Skin of body (tissue), 2 donors: Measurements from ENCODE around the gene TCF19. TPM values are rescaled to one million over a fixed set of nuclear protein-coding genes. Genes with fewer than 3 reads are reported as not detected.
"Not testable (repeated sequence)": the region's sequence is repeated elsewhere in the genome, so short reads cannot be mapped to it uniquely, and the experiment has no call there.

ENCODE experiments used
- DNase-seq: peaks from one replicate; lab custom pipeline; 2025; lab: John Stamatoyannopoulos, UW
- total RNA-seq: library from RNA; depleted of rRNA; stranded (reverse); fragments of >200 nt; gene quantifications from one replicate; pipeline ENCODE4 v1.2.3, GENCODE V29; 2014

The TCF19 gene
- total RNA-seq, 1 donor from 2014 or later: 10.0 TPM

DNA sequence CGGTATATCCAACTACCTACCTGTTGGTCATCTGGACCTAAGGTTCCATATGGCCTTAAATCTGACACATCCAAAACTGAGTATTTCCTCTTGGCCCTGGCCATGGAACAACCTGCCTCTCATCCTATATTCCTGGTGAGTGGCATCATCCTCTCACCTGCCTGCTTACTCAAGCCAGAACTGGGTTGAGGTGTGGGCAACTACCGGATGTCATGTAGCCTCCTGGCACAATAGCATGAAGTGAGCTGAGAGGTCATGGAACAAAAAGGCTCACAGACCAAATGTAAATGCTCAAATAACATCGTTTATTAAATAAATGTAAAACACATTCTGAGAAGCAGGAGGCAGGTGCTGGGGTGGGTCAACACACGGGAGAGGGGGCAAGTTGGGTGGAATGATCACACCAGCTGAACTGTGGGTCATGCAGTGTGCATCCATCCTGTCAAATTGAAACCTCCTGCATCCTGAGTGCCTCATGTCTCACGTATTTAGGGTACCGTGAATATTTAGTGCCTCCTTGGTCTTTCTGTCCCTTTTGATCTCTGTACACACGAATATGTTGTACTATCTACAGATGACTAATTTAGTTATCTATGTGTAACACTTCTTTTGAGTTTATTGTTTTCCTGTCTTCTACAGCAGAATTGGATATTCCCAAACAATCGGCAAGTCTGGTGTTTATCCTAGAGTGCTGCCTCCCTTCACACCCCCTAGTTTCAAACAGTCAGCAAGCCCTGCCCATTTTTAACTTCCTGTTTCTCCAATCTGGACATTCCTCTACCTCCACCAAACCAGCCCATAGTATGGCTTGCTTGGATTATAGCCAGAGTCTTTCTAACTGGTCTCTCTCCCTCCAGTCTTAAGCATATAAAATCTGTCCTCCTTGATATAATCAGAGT lies 20.0 kb downstream of the TCF19 start:
- no peak for DNase-seq

DNA sequence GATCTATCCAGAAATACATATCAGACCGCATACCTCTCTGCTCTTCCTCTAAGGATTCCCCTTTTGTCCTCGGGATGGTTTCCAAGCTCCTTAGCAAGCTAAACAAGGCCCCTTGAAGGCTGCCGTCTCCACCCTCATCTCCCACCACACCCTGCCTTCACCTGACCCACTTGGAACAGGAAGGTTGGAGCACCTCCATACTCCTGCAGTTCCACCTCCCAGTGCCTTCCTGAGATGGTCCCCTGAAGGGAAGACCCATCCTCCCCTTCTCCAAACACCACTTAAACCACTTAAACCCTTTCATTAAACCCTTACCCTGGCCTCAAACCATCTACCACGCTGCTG lies 20.6 kb downstream of the TCF19 start:
- DNase-seq: no peak

GRCh38 chr6:31179896-31180295 lies 21.5 kb downstream of the TCF19 start:
- no peak for DNase-seq

DNA sequence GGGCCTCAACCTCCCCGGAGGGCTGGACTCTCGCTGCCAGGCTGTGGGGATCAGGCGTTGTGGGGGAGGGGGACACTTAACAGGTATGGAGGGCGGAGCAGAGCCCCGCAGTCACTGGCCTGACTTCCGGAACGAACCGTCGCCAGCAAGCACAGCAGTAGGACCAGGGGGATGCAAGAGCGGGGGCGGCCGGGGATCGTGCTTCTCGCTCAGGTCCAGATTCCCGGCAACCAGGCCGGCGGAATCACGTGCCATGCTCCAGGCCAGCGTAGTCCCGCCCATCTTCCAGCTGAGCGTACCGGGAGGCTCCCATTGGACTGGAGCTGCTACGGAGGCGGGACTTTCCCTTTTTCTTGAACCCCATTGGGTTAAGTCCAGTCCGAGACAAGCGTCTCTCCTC lies 22.1 kb downstream of the TCF19 start:
- DNase-seq: peak; percentile 45

DNA sequence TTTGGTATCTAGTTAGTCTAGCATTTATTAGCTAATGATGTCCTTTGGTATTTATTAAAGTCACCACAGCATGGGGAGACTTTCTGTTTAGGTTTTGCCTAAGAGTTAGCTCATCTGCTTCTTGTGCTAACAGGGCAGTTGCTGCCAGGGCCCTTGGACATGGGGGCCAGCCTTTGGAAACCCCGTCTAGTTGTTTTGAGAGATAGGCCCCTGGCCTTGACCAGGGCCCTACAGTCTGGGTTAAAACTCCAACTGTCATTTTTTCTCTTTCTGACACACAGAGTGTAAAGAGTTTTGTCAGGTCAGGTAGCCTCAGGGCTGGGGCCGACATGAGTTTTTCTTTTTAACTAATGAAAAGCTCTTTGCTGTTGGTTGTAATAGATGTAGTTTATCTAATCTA lies 24.9 kb downstream of the TCF19 start:
- DNase-seq: not testable (repeated sequence)

GRCh38 chr6:31183859-31184258 lies 25.5 kb downstream of the TCF19 start:
- DNase-seq: not testable (repeated sequence)

DNA sequence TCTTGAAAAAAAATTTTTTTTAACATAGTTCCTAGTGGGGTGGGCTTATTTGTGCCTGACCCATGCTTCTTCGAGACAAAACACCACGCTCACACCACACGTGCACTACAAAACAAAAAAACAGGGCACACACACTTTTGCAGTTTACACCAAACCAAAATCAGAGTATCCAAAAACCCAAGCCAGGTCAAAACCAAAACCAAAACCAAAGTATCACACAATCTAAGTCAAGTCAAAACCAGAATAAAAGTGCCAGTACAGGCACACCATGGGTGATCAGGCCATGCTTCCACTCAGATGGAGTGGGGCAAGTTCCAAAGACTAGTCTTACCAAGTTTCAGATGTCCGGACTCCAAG lies 27.3 kb downstream of the TCF19 start:
- not testable (repeated sequence) for DNase-seq

DNA sequence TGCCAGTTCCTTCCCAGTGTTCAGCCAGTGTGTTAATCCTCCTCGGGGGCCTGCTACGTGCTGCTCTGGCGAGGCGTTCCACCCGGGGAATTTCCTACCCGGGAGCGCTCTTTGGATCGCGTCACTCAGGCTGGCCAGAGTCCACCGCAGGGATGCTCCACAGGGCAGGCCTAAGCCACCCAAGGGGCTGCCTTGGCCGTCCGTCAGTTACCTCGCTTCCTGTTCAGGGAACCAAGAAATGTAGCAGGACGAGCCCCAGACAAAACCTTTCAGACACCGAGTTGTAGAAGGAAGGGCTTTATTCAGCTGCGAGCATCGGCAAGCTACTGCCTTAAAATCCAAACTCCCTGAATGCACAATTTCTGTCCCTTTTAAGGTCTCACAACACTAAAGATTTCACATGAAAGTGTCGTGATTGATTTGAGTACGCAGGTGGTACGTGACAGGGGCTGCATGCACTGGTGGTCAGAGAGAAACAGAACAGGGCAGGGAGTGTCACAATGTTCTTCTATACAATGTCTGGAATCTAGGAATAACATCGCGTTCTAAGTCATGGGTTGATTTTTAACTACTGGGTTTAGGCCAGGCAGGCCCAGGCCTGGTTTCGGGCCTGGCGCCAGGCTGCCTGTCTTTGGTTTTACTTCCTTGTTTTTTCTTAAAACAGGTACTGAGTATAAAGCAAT lies 27.8 kb downstream of the TCF19 start:
- DNase-seq: no peak

GRCh38 chr6:31187780-31188194 lies 29.4 kb downstream of the TCF19 start:
- no peak for DNase-seq

DNA sequence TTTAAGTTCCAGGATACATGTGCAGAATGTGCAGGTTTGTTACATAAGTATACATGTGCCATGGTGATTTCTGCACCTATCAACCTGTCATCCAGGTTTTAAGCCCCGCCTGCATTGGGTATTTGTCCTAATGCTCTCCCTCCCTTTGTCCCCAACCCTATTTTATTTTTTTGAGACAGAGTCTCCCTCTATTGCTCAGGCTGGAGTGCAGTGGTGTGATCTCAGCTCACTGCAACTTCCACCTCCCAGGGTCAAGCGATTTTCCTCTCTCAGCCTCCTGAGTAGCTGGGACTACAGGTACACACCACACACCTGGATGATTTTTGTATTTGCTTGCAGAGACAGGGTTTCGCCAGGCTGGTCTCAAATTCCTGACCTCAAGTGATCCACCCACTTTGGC lies 30.8 kb downstream of the TCF19 start:
- DNase-seq: not testable (repeated sequence)

- no peak for DNase-seq
These were observed 32.1 kb downstream of the TCF19 start for GRCh38 chr6:31190488-31190887.

DNA sequence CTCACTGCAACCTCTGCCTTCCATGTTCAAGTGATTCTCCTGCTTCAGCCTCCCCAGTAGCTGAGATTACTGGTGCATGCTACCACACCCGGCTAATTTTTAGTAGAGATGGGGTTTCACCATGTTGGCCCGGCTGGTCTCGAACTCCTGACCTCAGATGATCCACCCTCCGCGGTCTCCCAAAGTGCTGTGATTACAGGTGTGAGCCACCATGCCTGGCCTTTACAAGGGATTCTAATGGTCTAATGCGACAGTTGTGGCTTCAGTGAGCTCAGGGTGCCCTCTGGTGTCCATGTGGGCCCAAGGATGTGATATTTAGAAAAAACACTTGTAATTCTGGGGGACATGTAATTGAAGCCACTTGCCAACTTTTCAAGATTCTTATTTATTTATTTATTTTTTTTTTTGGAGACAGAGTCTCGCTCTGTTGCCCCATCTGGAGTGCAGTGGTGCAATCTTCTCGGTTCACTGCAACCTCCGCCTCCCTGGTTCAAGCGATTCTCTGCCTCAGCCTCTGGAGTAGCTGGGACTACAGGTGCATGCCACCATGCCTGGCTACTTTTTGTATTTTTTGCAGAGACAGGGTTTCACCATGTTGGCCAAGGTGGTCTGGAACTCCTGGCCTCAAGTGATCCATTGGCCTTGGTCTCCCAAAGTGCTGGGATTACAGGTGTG lies 34.2 kb downstream of the TCF19 start:
- peak; percentile 11 for DNase-seq

DNA sequence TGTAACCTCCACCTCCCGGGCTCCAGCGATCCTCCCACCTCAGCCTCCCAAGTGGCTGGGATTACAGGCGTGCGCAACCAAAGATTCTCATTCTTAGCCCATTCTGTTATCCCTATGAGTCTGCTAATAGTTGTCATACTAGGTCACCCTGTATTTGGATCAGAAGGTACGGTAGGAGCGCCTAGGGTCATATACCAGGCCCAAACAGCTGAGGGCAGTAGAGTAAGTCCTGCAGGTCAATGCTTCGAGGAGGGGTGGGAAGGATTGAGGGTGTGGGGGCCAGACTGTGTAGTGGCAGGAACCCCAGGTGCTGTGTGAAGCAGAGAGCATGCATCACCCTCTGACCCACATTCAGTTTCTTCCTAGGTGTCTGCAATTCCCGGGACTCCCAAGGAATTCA lies 34.8 kb downstream of the TCF19 start:
- no peak for DNase-seq

DNA sequence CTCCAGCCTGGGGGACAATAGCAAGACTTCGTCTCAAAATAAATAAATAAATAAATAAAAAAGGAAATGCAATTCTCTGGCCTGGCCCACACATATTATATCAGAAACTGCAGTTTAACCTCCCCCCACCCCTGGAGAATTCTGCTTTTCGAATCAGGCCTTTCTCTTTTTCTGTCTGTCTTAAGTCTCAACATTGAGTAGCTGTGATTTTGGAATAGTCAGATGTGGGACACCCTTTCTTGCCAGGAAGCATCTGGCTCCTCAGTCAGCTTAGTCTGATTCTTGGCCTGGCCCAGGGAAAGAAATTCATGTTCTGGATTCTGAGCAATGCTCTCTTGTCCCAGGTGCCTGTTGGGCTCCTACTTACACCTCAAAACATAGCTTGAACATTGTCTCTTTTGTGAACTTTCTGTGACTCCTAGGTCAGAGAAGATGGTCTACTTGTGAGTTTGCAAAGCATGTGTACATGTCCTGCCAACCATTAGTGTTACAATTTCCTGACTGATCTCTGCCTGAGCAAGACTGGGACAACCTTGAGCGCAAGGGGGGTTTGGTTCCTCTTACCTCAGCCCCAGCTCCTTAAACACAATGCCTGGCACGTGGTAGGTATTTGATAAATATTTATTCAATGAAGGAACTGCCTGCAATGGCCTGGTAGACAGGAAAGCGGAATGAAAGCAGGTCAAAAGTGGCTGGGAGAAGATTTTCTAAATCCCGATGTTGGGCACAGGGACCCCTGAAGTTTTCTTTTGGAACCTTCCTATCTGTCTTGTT lies 35.9 kb downstream of the TCF19 start:
- no peak for DNase-seq

- not testable (repeated sequence) for DNase-seq
These were observed 37.1 kb downstream of the TCF19 start for GRCh38 chr6:31195308-31195979.

DNA sequence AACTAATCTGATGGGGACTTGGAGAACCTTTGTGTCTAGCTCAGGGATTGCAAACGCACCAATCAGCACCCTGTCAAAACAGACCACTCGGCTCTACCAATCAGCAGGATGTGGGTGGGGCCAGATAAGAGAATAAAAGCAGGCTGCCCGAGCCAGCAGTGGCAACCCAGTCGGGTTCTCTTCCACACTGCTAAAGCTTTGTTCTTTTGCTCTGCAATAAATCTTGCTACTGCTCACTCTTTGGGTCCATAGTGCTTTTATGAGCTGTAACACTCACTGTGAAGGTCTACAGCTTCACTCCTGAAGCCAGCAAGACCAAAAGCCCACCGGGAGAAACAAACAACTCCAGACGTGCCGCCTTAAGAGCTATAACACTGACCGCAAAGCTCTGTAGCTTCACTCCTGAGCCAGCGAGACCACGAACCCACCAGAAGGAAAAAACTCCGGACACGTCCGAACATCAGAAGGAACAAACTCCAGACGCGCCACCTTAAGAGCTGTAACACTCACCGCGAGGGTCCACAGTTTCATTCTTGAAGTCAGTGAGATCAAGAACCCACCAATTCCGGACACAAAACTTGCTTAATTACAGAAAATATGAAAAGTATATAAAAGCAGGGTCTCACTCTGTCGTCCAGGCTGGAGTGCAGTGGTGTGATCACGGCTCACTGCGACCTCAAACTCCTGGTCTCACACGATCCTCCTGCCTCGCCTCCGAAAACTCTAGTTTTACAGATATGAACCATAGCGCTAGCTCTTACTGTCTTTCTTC lies 38.0 kb downstream of the TCF19 start:
- DNase-seq: not testable (repeated sequence)

DNA sequence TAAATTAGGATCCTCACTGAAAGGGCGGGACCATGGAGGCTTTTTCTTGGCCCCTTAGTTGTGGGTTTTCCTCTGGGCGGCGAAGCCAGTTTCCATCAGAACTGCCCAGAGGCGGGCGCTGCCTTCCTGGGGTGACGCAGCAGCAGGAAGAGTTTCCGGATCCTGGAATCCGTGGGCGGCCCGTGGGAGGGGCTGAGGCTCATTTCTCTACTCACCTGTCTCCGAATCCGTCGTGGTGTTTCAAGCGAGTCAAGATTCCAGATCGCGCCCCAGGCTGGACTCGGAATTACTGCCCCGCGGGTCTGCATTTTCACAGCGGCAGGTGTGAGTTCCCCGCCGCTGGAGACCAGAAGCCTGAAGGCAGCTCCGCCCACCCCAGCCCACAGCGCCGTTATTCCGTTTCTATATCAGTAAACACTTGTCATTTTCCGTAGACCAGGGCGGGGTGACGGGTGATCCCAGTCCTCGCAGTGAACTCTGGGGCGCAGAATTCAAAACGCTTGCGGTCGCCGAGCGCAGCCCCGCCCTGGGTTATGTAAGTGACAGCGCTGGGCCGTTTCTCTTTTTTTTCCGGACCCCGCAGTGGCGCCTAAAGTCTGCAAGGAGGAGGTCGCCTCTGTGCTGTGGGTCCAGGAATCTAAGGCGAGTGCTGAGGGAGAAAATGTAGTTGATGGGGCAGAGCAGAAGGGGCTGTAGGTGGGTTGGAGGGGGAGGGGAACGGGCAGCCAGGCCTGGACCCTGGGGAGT lies 39.3 kb downstream of the TCF19 start:
- DNase-seq: peak; percentile 77

- DNase-seq: not testable (repeated sequence)
These were observed 40.7 kb downstream of the TCF19 start for GRCh38 chr6:31199105-31199452.
